GM19468 (cell line): Measurements from ENCODE around the gene PLXDC2.

Experiments used
- ATAC-seq: cut with Tn5 transposase; IDR thresholded peaks from one replicate; pipeline ENCODE4 v1.9.1; 2021; ENCODE audit warnings: mild to moderate bottlenecking, moderate library complexity, moderate number of reproducible peaks; ENCODE audit not compliant: unreplicated experiment; ENCODE audit errors: extremely low read depth

The PLXDC2 gene

GRCh38 chr10:19848226-19848985 lies 32.2 kb downstream of the PLXDC2 start:
- no peak for ATAC-seq

GRCh38 chr10:19853831-19854230 lies 37.6 kb downstream of the PLXDC2 start:
- no peak for ATAC-seq

- ATAC-seq, result no peak
These were observed 41.6 kb downstream of the PLXDC2 start for GRCh38 chr10:19857876-19858275.

- no peak for ATAC-seq
These were observed 43.9 kb downstream of the PLXDC2 start for GRCh38 chr10:19860107-19860506.

- no peak for ATAC-seq
These were observed 46.7 kb downstream of the PLXDC2 start for GRCh38 chr10:19862811-19863515.

- no peak for ATAC-seq
These were observed 49.4 kb downstream of the PLXDC2 start for GRCh38 chr10:19865676-19866075.

- ATAC-seq, result no peak
These were observed 53.1 kb downstream of the PLXDC2 start for GRCh38 chr10:19869370-19869769.

- no peak for ATAC-seq
These were observed 56.5 kb downstream of the PLXDC2 start for GRCh38 chr10:19872504-19873271.

GRCh38 chr10:19874190-19874589 lies 58.0 kb downstream of the PLXDC2 start:
- no peak for ATAC-seq

- no peak for ATAC-seq
These were observed 58.6 kb downstream of the PLXDC2 start for GRCh38 chr10:19874791-19875190.

GRCh38 chr10:19876570-19876969 lies 60.3 kb downstream of the PLXDC2 start:
- no peak for ATAC-seq

GRCh38 chr10:19877466-19878255 lies 61.4 kb downstream of the PLXDC2 start:
- ATAC-seq, result no peak

GRCh38 chr10:19882621-19883020 lies 66.4 kb downstream of the PLXDC2 start:
- no peak for ATAC-seq

GRCh38 chr10:19888061-19888660 lies 71.9 kb downstream of the PLXDC2 start:
- no peak for ATAC-seq

GRCh38 chr10:19889256-19889655 lies 73.0 kb downstream of the PLXDC2 start:
- no peak for ATAC-seq

- ATAC-seq, result no peak
These were observed 75.2 kb downstream of the PLXDC2 start for GRCh38 chr10:19891429-19891828.

GRCh38 chr10:19892270-19892669 lies 76.0 kb downstream of the PLXDC2 start:
- no peak for ATAC-seq

GRCh38 chr10:19892677-19893076 lies 76.4 kb downstream of the PLXDC2 start:
- ATAC-seq, result no peak

- no peak for ATAC-seq
These were observed 79.3 kb downstream of the PLXDC2 start for GRCh38 chr10:19895500-19895899.

GRCh38 chr10:19902456-19902855 lies 86.2 kb downstream of the PLXDC2 start:
- no peak for ATAC-seq
